ENCODE data around the gene OS9.

Gene OS9

DNA sequence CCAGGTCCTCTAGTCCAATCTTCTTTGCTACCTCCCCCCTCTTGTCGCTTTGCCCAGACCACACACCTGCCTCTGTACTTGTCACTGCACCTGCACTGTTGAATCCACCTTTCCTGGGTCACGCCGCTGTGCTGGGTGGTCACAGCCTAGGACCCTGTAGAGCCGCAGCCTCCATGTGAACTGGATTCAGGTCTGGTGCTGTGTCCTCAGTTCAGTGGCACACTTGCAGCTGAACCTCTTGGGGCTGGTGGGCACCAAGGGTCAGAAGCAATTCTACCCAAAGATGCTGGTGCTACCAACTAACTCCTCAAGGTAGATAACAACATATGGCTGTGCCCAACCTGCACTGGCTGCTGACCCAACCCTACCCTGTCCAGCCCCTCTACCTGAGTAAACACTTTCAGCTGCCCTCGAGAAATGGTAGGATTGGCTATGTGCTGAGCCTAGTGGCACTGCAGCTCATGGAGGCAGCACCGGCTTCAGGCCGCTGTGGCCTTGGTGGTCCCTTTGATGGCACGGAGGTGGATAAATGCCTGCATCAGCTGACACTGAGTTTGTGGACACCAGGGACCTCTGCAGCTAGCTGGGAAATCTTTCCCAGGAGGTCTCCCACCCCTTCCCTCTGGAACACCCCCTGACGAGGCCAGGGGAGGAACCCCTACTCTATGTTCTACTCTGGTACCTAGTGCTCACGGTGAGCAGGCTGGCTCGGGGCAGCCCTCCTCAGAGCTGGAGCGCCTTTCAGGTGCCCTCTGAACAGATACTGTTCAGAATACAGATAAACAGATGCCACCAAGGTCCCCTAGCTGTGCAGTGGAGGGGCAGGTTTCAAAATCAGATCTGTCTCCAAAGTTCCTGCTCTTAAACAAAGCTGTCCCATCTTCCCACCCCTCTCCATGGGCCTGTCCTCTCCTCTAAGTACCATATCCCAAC lies 30.3 kb downstream of the OS9 start:
- Mint-ChIP-seq H3K9me3 (no peaks in the 10 kb centered on the region), H3K27ac (no peak overlapping the region), H3K4me1 (ENCODE audit: low read depth) (peaks cover 4% of the 10 kb centered on the region), H3K4me3 (no peak overlapping the region), H3K27me3 (no peaks in the 10 kb centered on the region), H3K36me3 (ENCODE audit: low read depth) (peaks cover 27% of the 10 kb centered on the region)

DNA sequence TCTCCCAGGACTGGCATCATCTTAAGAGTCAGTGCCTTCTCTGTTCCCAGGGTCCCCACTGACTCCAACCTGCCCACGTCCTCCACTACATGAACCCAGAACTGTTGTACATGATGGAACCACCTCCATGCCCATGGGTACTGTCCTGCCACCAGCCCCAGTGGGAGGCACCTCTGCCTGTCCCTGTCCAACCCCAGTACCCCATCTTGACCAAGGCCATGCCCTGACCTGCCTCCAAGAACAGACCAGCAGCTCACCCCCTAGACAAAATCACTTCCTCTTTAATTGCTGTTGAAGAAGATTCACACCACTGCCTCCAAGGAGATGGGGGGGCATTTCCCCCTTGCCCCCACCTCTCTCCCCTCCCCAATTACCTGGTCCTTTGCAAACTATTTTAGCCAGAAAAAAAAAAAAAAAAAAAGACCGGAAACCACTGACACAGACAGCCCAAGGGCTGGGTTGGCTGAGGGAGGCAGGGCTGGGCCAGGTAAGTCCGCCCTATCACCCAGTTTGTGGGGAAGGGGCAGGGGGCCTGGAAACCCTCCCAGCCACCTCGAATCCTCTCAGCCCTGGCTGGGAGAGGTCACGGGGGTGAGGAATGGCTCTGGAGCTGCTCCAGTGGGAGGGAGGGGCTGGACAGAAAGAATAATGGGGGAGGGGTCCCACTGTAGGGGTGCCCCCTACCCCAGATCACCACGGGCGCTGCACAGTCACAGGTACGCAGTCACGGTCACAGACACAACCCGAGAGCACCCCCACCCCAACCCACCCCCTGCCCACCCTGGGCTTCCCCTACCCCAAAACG lies 31.2 kb downstream of the OS9 start:
- Mint-ChIP-seq H3K27ac (no peak overlapping the region), H3K4me1 (ENCODE audit: low read depth) (peaks cover 4% of the 10 kb centered on the region), H3K27me3 (no peaks in the 10 kb centered on the region), H3K9me3 (no peaks in the 10 kb centered on the region), H3K36me3 (ENCODE audit: low read depth) (peaks cover 27% of the 10 kb centered on the region), H3K4me3 (no peak overlapping the region)

DNA sequence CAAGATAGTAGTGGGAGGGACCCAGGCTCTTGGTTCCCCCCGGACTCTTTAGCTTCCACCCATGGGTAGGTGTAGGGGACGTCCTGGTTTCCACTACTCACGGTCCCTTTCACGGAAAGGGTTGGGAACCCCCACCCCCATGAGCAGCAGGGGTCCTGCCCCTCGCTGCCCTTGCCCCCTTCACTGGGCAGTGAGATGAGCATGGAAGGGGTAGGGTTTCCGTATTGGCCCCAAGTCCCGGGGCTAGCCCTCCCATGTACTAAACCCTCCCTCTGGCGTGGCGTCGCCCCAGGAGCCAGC lies 31.9 kb downstream of the OS9 start:
- Mint-ChIP-seq H3K9me3 (no peaks in the 10 kb centered on the region), H3K27me3 (no peaks in the 10 kb centered on the region), H3K4me1 (ENCODE audit: low read depth) (peaks cover 4% of the 10 kb centered on the region), H3K4me3 (no peak overlapping the region), H3K36me3 (ENCODE audit: low read depth) (peaks cover 34% of the 10 kb centered on the region), H3K27ac (no peak overlapping the region)

DNA sequence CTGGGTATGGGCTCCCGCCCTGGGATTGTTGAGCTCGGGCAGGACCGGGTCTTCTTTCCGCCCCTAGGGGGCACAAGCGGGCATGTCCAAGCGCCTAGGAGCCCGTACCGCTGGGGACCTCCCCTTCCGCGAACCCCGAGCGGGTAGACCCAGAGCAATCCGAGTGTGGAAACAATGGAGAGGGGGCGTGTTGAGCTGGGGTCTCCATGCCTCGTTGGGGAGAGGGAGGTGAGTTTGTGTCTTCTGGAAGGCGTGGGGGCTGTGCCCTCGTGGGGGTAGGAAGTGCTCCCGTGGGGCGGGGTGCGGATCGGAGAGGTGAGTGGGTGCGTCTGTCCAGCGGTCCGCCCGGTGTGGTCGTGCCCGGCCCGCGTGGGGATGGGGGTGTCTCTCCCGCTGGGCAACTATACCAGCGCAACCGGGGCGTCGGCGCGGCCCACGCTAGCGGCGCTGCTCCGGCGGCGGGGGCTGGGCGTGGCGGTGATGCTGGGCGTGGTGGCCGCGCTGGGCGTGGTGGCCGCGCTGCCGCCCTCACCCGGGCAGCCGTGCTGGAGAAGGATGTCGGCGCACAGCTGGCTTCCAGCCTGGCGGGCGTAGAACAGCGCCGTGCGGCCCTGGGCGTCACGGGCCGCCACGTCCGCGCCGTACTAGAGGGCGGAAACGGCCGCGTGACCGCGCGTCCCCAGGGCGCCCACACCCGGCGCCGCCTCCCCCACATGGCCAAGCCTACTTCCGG lies 32.4 kb downstream of the OS9 start:
- peaks cover 36% of the 10 kb centered on the region for H3K36me3 Mint-ChIP-seq (ENCODE audit: low read depth)
- peaks cover 4% of the 10 kb centered on the region for H3K4me1 Mint-ChIP-seq (ENCODE audit: low read depth)
- H3K4me3 Mint-ChIP-seq = no peak overlapping the region
- no peaks in the 10 kb centered on the region for H3K9me3 Mint-ChIP-seq
- H3K27ac Mint-ChIP-seq = no peak overlapping the region
- H3K27me3 Mint-ChIP-seq = no peaks in the 10 kb centered on the region

DNA sequence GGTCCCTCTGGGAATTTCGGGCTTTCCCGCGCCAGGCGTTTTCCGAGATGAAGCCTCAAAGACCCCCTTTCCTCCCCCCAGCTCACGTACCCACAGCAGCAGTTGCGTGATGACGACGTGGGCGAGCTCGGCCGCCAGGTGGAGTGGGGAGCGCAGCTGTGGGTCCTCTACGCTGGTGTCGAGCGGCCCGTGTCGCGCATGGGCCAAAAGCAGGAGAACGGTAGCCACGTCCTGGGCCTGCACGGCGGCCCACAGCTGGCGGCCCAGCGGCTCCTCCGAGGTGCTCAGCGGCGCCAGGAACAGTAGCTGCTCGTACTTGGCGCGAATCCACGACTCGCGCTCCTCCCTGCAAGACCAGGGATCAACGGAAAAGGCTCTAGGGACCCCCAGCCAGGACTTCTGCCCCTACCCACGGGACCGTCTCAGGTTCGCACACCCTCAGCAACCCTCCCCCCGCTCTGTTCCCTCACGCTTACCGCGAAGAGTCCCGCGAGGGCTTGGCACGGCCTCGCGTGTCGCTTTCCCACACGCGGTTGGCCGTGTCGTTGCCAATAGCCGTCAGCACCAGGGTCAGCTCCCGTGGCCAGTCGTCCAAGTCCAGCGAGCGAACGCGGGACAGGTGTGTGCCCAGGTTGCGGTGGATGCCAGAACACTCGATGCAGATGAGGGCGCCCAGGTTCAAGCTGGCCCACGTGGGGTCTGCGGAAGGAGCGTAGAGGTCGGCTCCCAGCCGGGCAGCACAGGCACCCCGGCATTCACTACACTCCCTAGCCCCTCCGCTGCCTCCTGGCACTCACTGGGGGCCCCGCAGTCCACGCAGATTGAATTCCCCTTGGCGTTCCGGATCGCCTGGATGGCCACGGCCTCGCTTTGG lies 33.2 kb downstream of the OS9 start:
- Mint-ChIP-seq H3K36me3 (ENCODE audit: low read depth) (peaks cover 34% of the 10 kb centered on the region), H3K4me1 (ENCODE audit: low read depth) (peaks cover 4% of the 10 kb centered on the region), H3K4me3 (no peak overlapping the region), H3K9me3 (no peaks in the 10 kb centered on the region), H3K27me3 (no peaks in the 10 kb centered on the region), H3K27ac (no peak overlapping the region)

DNA sequence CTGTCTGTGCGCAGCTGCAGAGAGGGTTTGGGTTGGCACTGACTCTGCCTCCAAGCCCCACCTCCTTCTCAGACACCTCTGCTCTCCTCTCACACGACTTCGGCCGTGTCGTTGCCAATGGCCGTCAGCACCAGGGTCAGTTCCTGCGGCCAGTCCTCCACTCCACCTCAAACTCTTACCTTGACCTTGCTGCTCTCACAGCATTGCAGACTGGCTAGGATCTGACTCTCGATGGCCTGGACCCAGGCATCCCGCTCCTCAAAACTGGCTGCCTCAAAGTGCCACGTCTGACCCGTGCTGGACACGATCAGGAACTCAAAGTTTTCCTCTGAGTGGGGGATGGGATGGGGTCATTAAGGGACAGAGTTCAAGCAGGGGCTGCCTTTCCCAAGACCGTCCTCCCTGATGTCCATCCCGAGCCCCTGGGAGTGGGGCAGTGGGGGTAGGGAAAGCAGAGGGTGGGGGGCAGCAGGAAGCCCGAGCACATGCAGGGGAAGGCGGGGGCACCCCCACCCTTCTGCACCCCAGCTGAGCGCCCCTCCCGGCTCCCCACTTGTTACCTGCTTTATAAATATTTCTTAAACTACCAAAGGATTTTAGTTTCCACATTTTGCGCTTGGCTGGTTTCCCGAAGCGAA lies 33.9 kb downstream of the OS9 start:
- Mint-ChIP-seq H3K4me1 (ENCODE audit: low read depth) (peaks cover 4% of the 10 kb centered on the region), H3K9me3 (no peaks in the 10 kb centered on the region), H3K4me3 (no peak overlapping the region), H3K27ac (no peak overlapping the region), H3K36me3 (ENCODE audit: low read depth) (peaks cover 40% of the 10 kb centered on the region), H3K27me3 (no peaks in the 10 kb centered on the region)

DNA sequence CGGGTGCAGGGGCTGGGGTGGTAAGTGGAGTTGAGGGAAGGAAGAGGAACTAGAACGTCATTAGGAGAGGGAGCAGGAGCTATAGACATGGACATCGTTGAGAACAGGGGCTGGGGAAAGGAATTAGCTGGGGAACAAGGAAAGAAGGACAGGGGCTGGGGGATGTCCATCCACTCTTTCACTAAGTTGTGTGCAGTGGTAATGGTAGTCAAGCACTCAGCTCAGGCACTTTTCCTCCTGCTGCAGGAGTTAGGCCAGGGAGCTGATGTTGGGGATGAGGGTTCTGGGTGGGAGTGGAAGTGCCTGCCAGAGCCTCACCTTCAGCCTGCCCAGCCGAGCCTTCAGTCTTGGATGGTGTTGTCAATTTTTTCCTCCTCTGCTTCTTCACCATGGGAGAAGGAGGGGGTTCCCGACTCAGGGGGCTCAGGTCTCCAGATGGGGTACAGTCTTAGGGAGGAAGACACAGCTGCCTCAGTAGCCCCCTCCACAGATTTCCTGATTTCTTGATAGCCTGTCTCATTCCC lies 35.5 kb downstream of the OS9 start:
- Mint-ChIP-seq H3K27ac (no peak overlapping the region), H3K36me3 (ENCODE audit: low read depth) (peaks cover 54% of the 10 kb centered on the region), H3K4me3 (no peak overlapping the region), H3K27me3 (no peaks in the 10 kb centered on the region), H3K4me1 (ENCODE audit: low read depth) (peaks cover 4% of the 10 kb centered on the region), H3K9me3 (no peaks in the 10 kb centered on the region)

DNA sequence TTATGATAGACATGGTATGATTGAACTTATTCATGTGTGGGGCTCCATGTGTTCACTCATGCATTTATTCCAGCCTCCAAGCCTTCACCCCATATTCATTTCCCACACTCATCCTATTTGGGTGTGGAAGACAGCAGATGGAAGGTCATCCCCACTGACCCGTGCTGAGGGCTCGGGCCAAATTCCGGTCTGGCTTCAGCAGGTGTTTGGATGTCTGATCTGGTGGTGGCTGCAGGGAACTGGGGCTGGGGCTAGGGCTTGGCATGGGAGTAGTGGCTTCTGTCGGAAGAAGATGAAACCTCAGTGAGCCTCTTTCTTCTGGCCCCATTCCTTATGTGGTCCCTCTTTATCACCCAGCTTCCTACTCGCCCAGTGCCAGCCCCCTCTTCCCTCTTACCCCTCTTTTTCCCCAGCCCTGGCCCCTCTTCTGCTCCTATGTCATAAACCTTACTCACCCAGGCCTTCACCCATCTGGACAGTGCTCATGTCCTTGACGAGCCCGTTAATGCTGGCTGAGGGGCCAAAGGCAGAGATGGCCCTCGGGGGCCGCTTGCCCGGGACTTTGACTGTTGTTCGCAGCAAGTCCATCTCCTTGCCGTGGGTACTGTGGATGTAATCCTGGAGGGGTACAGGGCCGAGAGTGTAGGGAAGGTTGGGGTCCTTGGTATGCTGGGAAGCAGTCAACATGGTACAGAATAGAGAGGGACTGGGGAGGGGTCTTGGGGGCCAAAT lies 36.6 kb downstream of the OS9 start:
- H3K4me3 Mint-ChIP-seq = no peak overlapping the region
- no peaks in the 10 kb centered on the region for H3K27me3 Mint-ChIP-seq
- no peaks in the 10 kb centered on the region for H3K9me3 Mint-ChIP-seq
- H3K27ac Mint-ChIP-seq = no peak overlapping the region
- peaks cover 6% of the 10 kb centered on the region for H3K4me1 Mint-ChIP-seq (ENCODE audit: low read depth)
- H3K36me3 Mint-ChIP-seq (ENCODE audit: low read depth) = peaks cover 63% of the 10 kb centered on the region

DNA sequence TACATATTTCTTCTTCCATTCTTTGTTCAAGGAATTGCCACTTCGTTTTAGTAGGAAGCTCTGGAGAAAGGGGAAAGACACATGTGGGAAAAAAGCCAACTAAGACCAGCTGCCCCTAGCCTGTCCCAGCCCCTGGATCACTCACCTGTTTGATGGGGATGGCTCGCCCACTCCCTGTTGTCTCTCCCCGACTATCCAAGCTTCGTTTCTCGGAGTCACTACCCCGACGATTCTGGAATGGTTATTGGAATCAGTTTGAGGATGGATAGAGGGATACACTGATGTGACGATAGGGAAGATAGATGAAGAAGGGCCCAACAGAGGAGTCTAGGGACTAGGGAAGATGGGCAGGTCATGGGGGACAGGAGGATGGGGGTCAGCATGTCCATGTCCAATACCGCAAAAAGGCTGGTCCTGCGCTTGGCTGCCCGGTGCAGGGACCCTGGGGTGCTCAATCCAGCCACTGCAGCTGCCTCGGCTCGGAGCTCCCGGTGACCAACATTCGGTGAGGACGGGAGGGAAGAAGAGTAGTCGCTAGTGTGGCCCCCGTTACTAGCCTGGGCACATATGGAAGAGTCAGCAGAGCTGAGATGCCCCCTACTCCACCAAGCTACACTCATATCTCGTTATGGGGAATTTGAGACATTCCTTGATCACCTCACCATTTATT lies 37.6 kb downstream of the OS9 start:
- Mint-ChIP-seq H3K36me3 (ENCODE audit: low read depth) (peaks cover 62% of the 10 kb centered on the region), H3K27ac (no peak overlapping the region), H3K4me3 (no peak overlapping the region), H3K4me1 (ENCODE audit: low read depth) (peaks cover 10% of the 10 kb centered on the region), H3K27me3 (no peaks in the 10 kb centered on the region), H3K9me3 (no peaks in the 10 kb centered on the region)

DNA sequence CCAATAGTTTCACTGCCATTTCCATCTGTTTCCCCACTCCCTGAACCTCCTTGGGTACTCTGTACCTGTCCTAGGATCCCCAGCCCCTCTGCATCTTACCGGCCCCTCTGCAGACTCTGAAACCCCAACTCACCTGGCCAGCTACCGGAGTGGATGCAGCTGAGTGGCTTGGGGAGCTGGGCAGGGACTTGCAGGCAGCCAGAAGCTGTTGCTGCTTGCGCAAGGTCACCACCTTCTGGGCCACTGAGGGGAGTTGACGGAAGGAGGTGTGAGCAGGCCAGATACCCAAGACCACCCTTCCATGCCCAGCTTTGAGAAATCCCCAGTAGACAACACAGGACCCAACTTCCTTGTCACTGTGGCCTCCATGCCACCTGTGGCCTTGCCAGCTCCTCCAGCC lies 38.3 kb downstream of the OS9 start:
- H3K27me3 Mint-ChIP-seq = no peaks in the 10 kb centered on the region
- H3K36me3 Mint-ChIP-seq (ENCODE audit: low read depth) = peaks cover 66% of the 10 kb centered on the region
- peaks cover 15% of the 10 kb centered on the region for H3K4me1 Mint-ChIP-seq (ENCODE audit: low read depth)
- no peaks in the 10 kb centered on the region for H3K9me3 Mint-ChIP-seq
- H3K27ac Mint-ChIP-seq = peak overlapping the region; percentile 34
- H3K4me3 Mint-ChIP-seq = no peak overlapping the region

DNA sequence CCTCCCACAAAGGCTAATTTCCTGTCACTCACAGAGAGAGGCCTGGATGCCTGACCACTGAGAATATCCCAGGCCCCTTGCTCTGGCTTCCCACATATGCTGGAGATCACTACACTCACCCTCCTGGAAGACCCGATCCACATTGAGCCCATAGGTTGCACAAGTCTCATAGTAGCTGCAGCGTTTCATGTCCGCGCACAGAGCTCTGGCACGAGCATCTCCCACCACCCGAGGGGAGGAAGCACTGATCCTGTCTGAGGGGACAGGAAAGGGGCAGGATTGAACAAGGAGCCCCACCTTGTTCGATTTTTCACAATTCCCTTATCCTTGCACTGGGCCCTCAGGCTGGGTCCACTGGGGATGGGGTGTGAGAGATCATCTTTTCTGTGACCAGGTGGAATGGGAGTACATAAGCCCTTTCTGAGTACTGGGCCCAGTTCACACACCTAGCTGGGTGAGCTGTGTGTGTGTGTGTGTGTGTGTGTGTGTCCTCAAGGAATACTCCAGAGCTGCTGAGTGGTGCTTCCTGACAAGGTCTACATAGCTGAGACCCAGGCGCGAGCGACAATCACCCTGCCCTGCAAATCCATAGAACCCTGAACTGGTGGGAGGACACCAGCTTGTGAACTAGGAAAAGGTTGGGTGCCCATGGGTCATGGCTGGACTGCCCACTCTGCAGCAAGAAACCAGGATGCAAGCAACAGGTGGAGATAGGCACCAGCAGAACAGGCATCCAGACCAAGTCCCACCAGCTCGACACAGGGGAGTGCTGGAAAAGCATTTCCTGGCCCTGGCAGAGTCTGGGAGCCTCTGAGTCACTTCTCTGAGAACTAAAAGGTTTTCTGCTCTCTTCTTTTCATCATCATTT lies 39.0 kb downstream of the OS9 start:
- peaks cover 62% of the 10 kb centered on the region for H3K36me3 Mint-ChIP-seq (ENCODE audit: low read depth)
- no peaks in the 10 kb centered on the region for H3K9me3 Mint-ChIP-seq
- no peak overlapping the region for H3K27ac Mint-ChIP-seq
- H3K4me1 Mint-ChIP-seq (ENCODE audit: low read depth) = peaks cover 15% of the 10 kb centered on the region
- H3K4me3 Mint-ChIP-seq = no peak overlapping the region
- no peaks in the 10 kb centered on the region for H3K27me3 Mint-ChIP-seq

DNA sequence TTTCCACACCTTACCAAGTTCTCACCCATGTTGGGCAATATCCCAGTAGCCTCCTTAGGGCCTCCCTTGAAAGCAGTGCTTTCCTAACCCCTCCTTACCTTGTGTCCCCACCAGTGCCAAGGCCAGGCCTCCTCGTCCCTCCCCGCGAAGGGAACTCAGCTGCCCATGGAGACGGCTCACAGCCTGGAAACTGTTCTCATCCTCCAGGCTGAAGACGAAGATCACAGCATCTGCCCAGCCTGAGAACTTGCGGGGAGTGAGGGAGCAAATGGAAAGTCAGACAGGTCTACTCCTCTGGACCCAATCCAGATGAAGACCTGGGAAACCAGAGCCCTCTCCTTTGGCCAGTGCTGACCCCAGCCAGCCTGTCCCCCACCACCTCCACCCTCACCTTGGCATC lies 40.0 kb downstream of the OS9 start:
- peaks cover 16% of the 10 kb centered on the region for H3K4me1 Mint-ChIP-seq (ENCODE audit: low read depth)
- H3K27ac Mint-ChIP-seq = no peak overlapping the region
- peaks cover 56% of the 10 kb centered on the region for H3K36me3 Mint-ChIP-seq (ENCODE audit: low read depth)
- no peaks in the 10 kb centered on the region for H3K9me3 Mint-ChIP-seq
- H3K27me3 Mint-ChIP-seq = no peaks in the 10 kb centered on the region
- H3K4me3 Mint-ChIP-seq = no peak overlapping the region

All from stimulated activated naive CD8-positive, alpha-beta T cell treated with anti-CD3 and anti-CD28 coated beads, Interleukin-15, Interleukin-2, amounts not matched to agents 100 ng/mL and 50 ng/mL, for 24 hours (primary cell).